GM18909 (cell line): ENCODE measurements around the gene PSMD5.
"Not testable (repeated sequence)": the region's sequence is repeated elsewhere in the genome, so short reads cannot be mapped to it uniquely, and the experiment has no call there.

ENCODE experiments used
- ATAC-seq: cut with Tn5 transposase; IDR thresholded peaks from one replicate; pipeline ENCODE4 v1.9.1; 2021; ENCODE audit warnings: mild to moderate bottlenecking; ENCODE audit not compliant: unreplicated experiment, poor library complexity

Gene PSMD5

GRCh38 chr9:120818595-120818994 lies 24.1 kb downstream of the PSMD5 start:
- no peak for ATAC-seq

- ATAC-seq: no peak
These were observed 27.6 kb downstream of the PSMD5 start for GRCh38 chr9:120815075-120815474.

DNA sequence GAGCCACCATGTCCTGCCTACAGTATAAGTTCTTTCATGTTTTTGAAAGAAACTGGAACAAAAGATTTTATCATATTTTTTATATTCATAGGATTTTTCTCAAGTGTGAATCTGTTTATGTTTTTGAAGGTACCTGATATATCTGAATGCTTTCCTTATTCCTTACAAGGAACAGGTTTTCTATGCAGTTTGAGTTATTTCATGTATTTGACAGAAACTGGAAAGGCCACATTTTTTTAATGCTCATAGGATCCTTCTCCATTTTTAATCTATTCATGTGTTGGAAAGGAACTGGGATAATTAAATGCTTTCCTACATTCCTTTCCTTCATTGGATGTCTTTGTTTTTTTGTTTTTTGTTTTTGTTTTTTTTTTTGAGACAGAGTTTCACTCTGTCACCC lies 33.8 kb downstream of the PSMD5 start:
- ATAC-seq: no peak

- no peak for ATAC-seq
These were observed 34.9 kb downstream of the PSMD5 start for GRCh38 chr9:120807607-120808379.

GRCh38 chr9:120804784-120805363 lies 37.8 kb downstream of the PSMD5 start:
- not testable (repeated sequence) for ATAC-seq

GRCh38 chr9:120801441-120801840 lies 41.3 kb downstream of the PSMD5 start:
- no peak for ATAC-seq

- ATAC-seq: peak; percentile 94
These were observed 49.6 kb downstream of the PSMD5 start, which contains the start of gene FBXW2 for GRCh38 chr9:120792898-120793765. Gene FBXW2 (minus strand): TSS chr9:120793416. CDS start chr9:120788258, 5,158 bp downstream.

DNA sequence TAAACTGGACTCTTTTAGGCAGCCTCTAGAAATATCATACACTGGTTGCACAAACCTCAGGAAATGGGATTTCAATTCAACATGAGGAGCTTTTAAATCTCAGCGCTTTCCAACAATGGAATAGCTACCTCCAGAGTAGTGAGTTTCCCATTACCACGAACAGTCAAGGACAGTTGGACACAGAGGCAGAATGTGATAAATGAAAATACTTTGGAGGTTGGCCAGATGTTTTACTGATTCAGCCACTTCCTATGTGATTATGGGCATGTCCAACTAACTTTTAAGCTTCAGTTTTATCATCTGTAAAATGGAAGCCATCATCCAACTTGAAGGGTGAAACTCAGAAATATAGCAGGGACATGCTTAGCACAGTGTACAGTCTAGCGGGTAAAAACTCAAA lies 51.6 kb downstream of the PSMD5 start:
- ATAC-seq: no peak

DNA sequence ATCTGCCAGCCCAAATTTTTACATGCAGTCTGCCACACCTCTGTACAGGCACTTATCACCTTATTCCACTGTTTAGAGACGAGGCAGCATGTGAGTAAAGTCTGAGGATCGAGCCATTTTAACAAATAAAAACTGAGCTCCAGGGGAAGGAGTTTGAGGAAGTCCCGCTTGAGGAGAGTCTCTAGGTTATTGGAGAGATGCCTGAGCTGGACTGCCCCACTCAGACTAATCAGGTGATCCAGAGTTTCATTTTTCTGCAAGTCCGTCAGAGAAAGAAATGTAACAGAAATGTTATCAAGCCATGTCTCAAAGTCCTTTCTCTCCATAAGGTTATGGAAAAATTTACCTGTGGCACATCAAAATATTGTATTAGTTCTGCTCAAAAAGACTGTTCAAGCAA lies 54.8 kb downstream of the PSMD5 start:
- no peak for ATAC-seq

GRCh38 chr9:120783602-120784047 lies 59.1 kb downstream of the PSMD5 start:
- ATAC-seq: no peak

DNA sequence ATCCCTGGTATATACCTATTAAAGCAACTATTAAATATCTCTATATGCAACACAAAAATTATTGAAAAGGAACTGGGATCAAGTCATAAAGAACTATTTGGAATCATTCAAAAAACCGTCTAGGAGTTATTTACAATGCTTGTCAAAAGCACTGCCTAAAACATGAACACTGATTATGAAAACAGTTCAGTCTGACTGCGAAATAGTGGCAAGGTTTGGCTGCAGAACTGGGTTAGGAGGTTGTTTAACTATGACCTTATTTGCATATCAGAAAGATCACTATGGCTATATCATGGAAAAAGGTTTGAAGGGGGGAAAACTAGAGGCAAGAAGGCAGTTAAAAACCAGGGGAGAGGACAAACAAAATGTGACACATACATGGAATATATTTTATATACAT lies 61.5 kb downstream of the PSMD5 start:
- no peak for ATAC-seq

- ATAC-seq: no peak
These were observed 62.4 kb downstream of the PSMD5 start for GRCh38 chr9:120780367-120780766.

DNA sequence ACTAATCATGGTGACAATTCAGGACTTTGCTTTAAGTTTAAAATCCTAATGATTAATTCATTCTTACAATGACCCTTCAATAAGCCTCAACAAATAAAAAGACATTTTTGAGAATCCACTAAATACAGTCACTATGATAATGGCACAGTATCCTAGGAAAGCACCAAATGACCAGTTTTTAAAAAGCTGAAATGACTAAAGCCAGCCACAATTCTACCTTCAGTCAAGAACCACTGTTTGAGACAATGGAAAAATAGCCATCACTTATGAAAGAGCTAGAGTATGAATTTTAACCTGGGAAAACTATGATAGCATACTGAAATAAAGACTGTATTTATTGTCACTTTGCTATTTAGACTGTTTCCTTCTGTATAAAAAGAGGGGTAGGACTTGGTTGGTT lies 63.5 kb downstream of the PSMD5 start:
- no peak for ATAC-seq

- no peak for ATAC-seq
These were observed 64.0 kb downstream of the PSMD5 start for GRCh38 chr9:120778758-120779157.

- ATAC-seq: no peak
These were observed 65.5 kb downstream of the PSMD5 start for GRCh38 chr9:120777229-120777628.

- no peak for ATAC-seq
These were observed 65.9 kb downstream of the PSMD5 start for GRCh38 chr9:120776788-120777187.

- ATAC-seq: no peak
These were observed 66.9 kb downstream of the PSMD5 start for GRCh38 chr9:120775859-120776258.

GRCh38 chr9:120774719-120775118 lies 68.0 kb downstream of the PSMD5 start:
- ATAC-seq: no peak

GRCh38 chr9:120773256-120773655 lies 69.5 kb downstream of the PSMD5 start:
- ATAC-seq: no peak

GRCh38 chr9:120770931-120771330 lies 71.8 kb downstream of the PSMD5 start:
- no peak for ATAC-seq

GRCh38 chr9:120768886-120769285 lies 73.8 kb downstream of the PSMD5 start:
- no peak for ATAC-seq
